Measurements from ENCODE around the gene KIAA0513.
A peak's percentile ranks its signal among the peaks of the same experiment; 100 is the strongest.

KIAA0513 gene

GRCh38 chr16:85081038-85081437 lies 53.4 kb downstream of the KIAA0513 start:
- Histone ChIP-seq H3K27ac (no peak overlapping the region), H3K27me3 (peaks cover 27 to 71% (median 55%) of the 10 kb centered on the region in 11 experiments; a peak in 21 of 22 replicates), H3K4me2 (peak overlapping the region in 9 of 11 experiments; percentile 93 to 99 (median 96); a peak in 17 of 22 replicates), H3K4me3 (no peak overlapping the region), H3K9me3 (replicated peaks in 1 of 11) (no peaks in the 10 kb centered on the region), H3K4me1 (peaks cover 65 to 82% (median 77%) of the 10 kb centered on the region in 10 experiments), H3K36me3 (peaks cover 0 to 59% (median 32%) of the 10 kb centered on the region in 11 experiments; a peak in 17 of 22 replicates), H4K20me1 (peaks cover 0 to 66% (median 37%) of the 10 kb centered on the region in 11 experiments; a peak in 14 of 22 replicates), H3K9ac (no peak overlapping the region)
- no peak for TF ChIP-seq Cebpa-rat (IDR thresholded peaks at IDR 0.05)

- Histone ChIP-seq H3K4me3 (peak overlapping the region in 1 of 10 experiments; percentile 48; a peak in 1 of 20 replicates), H3K9ac (peak overlapping the region in 9 of 11 experiments; percentile 5 to 70 (median 64); a peak in 12 of 22 replicates), H3K36me3 (peaks cover 0 to 54% (median 27%) of the 10 kb centered on the region in 11 experiments; a peak in 16 of 22 replicates), H3K4me2 (peak overlapping the region; percentile 86 to 99 (median 96)), H3K27me3 (peaks cover 22 to 70% (median 48%) of the 10 kb centered on the region in 11 experiments; a peak in 21 of 22 replicates), H4K20me1 (peaks cover 0 to 59% (median 35%) of the 10 kb centered on the region in 11 experiments; a peak in 14 of 22 replicates), H3K27ac (peak overlapping the region in 5 of 11 experiments; percentile 9 to 70 (median 36); a peak in 5 of 22 replicates), H3K9me3 (replicated peaks in 1 of 11) (no peaks in the 10 kb centered on the region), H3K4me1 (peaks cover 62 to 82% (median 79%) of the 10 kb centered on the region in 10 experiments)
- no peak for TF ChIP-seq Cebpa-rat (IDR thresholded peaks at IDR 0.05)
Measured at GRCh38 chr16:85081765-85082164, 54.2 kb downstream of the KIAA0513 start.

- peaks cover 16 to 64% (median 42%) of the 10 kb centered on the region in 11 experiments; a peak in 21 of 22 replicates for H3K27me3 ChIP-seq
- H3K27ac ChIP-seq, result peak overlapping the region in 9 of 11 experiments; percentile 6 to 78 (median 70); a peak in 14 of 22 replicates
- TF ChIP-seq Cebpa-rat (IDR thresholded peaks at IDR 0.05), result no peak
- peaks cover 0 to 53% (median 28%) of the 10 kb centered on the region in 11 experiments; a peak in 14 of 22 replicates for H4K20me1 ChIP-seq
- no peaks in the 10 kb centered on the region for H3K9me3 ChIP-seq (replicated peaks in 1 of 11)
- peak overlapping the region; percentile 86 to 99 (median 96) for H3K4me2 ChIP-seq
- peaks cover 60 to 82% (median 78%) of the 10 kb centered on the region in 10 experiments for H3K4me1 ChIP-seq
- H3K36me3 ChIP-seq, result peaks cover 0 to 53% (median 20%) of the 10 kb centered on the region in 11 experiments; a peak in 16 of 22 replicates
- H3K9ac ChIP-seq, result peak overlapping the region; percentile 14 to 70 (median 64); a peak in 19 of 22 replicates
- H3K4me3 ChIP-seq, result peak overlapping the region in 9 of 10 experiments; percentile 20 to 56 (median 45); a peak in 17 of 20 replicates
Measured at GRCh38 chr16:85082173-85083050, 54.8 kb downstream of the KIAA0513 start.

GRCh38 chr16:85083051-85083639 lies 55.5 kb downstream of the KIAA0513 start:
- Histone ChIP-seq H3K9ac (peak overlapping the region; percentile 14 to 70 (median 64); a peak in 19 of 22 replicates), H3K4me3 (peak overlapping the region in 9 of 10 experiments; percentile 20 to 56 (median 45); a peak in 16 of 20 replicates), H3K36me3 (peaks cover 0 to 53% (median 13%) of the 10 kb centered on the region in 11 experiments; a peak in 16 of 22 replicates), H3K4me2 (peak overlapping the region; percentile 86 to 99 (median 96)), H3K27ac (peak overlapping the region in 9 of 11 experiments; percentile 6 to 78 (median 70); a peak in 17 of 22 replicates), H4K20me1 (peaks cover 0 to 45% (median 21%) of the 10 kb centered on the region in 11 experiments; a peak in 13 of 22 replicates), H3K9me3 (replicated peaks in 1 of 11) (no peaks in the 10 kb centered on the region), H3K4me1 (peaks cover 52 to 82% (median 77%) of the 10 kb centered on the region in 10 experiments), H3K27me3 (peaks cover 8 to 56% (median 34%) of the 10 kb centered on the region in 11 experiments; a peak in 20 of 22 replicates)
- no peak for TF ChIP-seq Cebpa-rat (IDR thresholded peaks at IDR 0.05)

- H3K4me1 ChIP-seq, result peaks cover 63 to 94% (median 92%) of the 10 kb centered on the region in 10 experiments
- TF ChIP-seq Cebpa-rat (IDR thresholded peaks at IDR 0.05), result no peak
- no peak overlapping the region for H3K4me3 ChIP-seq
- H3K36me3 ChIP-seq, result peaks cover 0 to 48% (median 2%) of the 10 kb centered on the region in 11 experiments; a peak in 10 of 22 replicates
- H4K20me1 ChIP-seq, result peaks cover 0 to 35% (median 16%) of the 10 kb centered on the region in 11 experiments; a peak in 10 of 22 replicates
- no peaks in the 10 kb centered on the region for H3K9me3 ChIP-seq (replicated peaks in 1 of 11)
- H3K4me2 ChIP-seq, result peak overlapping the region; percentile 54 to 99 (median 96)
- peak overlapping the region in 2 of 11 experiments; percentile 26 to 38; a peak in 1 of 22 replicates for H3K27ac ChIP-seq
- H3K27me3 ChIP-seq, result peaks cover 5 to 47% (median 23%) of the 10 kb centered on the region in 11 experiments; a peak in 16 of 22 replicates
- H3K9ac ChIP-seq, result peak overlapping the region in 6 of 11 experiments; percentile 2 to 31 (median 10); a peak in 4 of 22 replicates
Measured at GRCh38 chr16:85084841-85085510, 57.4 kb downstream of the KIAA0513 start.

GRCh38 chr16:85085721-85086120 lies 58.1 kb downstream of the KIAA0513 start:
- H3K9ac ChIP-seq, result peak overlapping the region in 7 of 11 experiments; percentile 4 to 49 (median 16); a peak in 6 of 22 replicates
- no peak for TF ChIP-seq Cebpa-rat (IDR thresholded peaks at IDR 0.05)

More at GRCh38 chr16:85085721-85086120, 58.1 kb downstream of the KIAA0513 start:
- Histone ChIP-seq H3K9me3 (replicated peaks in 1 of 11) (no peaks in the 10 kb centered on the region), H3K4me3 (no peak overlapping the region), H3K4me2 (peak overlapping the region; percentile 54 to 99 (median 96)), H4K20me1 (peaks cover 0 to 35% (median 16%) of the 10 kb centered on the region in 11 experiments; a peak in 10 of 22 replicates), H3K4me1 (peaks cover 70 to 100% (median 99%) of the 10 kb centered on the region in 10 experiments), H3K27ac (peak overlapping the region in 4 of 11 experiments; percentile 16 to 43 (median 32); a peak in 3 of 22 replicates), H3K27me3 (peaks cover 5 to 51% (median 20%) of the 10 kb centered on the region in 11 experiments; a peak in 17 of 22 replicates), H3K36me3 (peaks cover 0 to 42% (median 0%) of the 10 kb centered on the region in 11 experiments; a peak in 9 of 22 replicates)
